DOHH2 (cell line): ENCODE results near the gene ASH1L.
A peak's percentile ranks its signal among the peaks of the same experiment; 100 is the strongest.

Experiments
- H3F3A ChIP-seq: fragments of 200-600 bp; sonication (generic), shearing (Covaris generic); 2 replicates; pipeline ENCODE4 v1.6.0; 2016; ENCODE audit warnings: antibody characterized with exemption, mild to moderate bottlenecking; ENCODE audit not compliant: control insufficient read depth, insufficient read depth
- H3K27ac ChIP-seq: fragments of 200-600 bp; sonication (generic); 2 replicates; pipeline ENCODE4 v1.5.1; 2014; ENCODE audit warnings: low read depth, mild to moderate bottlenecking, low read length, moderate library complexity
- H3K27me3 ChIP-seq: fragments of 200-600 bp; sonication (generic); 2 replicates; pipeline ENCODE4 v1.6.1; 2014; ENCODE audit warnings: mild to moderate bottlenecking, low read length, mixed read lengths; ENCODE audit not compliant: control insufficient read depth
- H3K36me3 ChIP-seq: fragments of 200-600 bp; sonication (generic); 2 replicates; pipeline ENCODE4 v1.6.1; 2014; ENCODE audit warnings: mild to moderate bottlenecking, low read length, moderate library complexity, mixed read lengths; ENCODE audit not compliant: control insufficient read depth
- H3K4me1 ChIP-seq: fragments of 200-600 bp; sonication (generic); 2 replicates; pipeline ENCODE4 v1.6.1; 2014; ENCODE audit warnings: mild to moderate bottlenecking, low read length, mixed read lengths; ENCODE audit not compliant: control insufficient read depth
- H3K4me2 ChIP-seq: fragments of 200-600 bp; sonication (generic); 2 replicates; pipeline ENCODE4 v1.6.0; 2014; ENCODE audit warnings: mild to moderate bottlenecking, low read length, moderate library complexity
- H3K4me3 ChIP-seq: fragments of 200-600 bp; sonication (generic); 2 replicates; pipeline ENCODE4 v1.5.1; 2014; ENCODE audit warnings: mild to moderate bottlenecking, low read length, mixed read lengths
- H3K79me2 ChIP-seq: fragments of 200-600 bp; sonication (generic); 2 replicates; pipeline ENCODE4 v1.6.1; 2014; ENCODE audit warnings: mild to moderate bottlenecking, low read length, mixed read lengths; ENCODE audit not compliant: control insufficient read depth
- H3K9me2 ChIP-seq: fragments of 200-600 bp; sonication (generic); replicated peaks from 2 replicates; pipeline ENCODE4 v1.6.1; 2014; ENCODE audit warnings: mild to moderate bottlenecking, low read length, mixed read lengths; ENCODE audit not compliant: control insufficient read depth
- H3K9me3 ChIP-seq: fragments of 200-600 bp; sonication (generic); 2 replicates; pipeline ENCODE4 v1.6.1; 2014; ENCODE audit warnings: antibody characterized with exemption, low read length, mixed read lengths; ENCODE audit not compliant: control insufficient read depth, insufficient read depth
- H4K20me1 ChIP-seq: fragments of 200-600 bp; sonication (generic); 2 replicates; pipeline ENCODE4 v1.6.0; 2014; ENCODE audit warnings: low read depth, mild to moderate bottlenecking, antibody characterized with exemption, low read length, moderate library complexity; ENCODE audit not compliant: control insufficient read depth, insufficient read depth
- CTCF ChIP-seq: fragments of 200-600 bp; sonication (generic); IDR thresholded peaks from one replicate; pipeline ENCODE4 v1.5.1; 2014; ENCODE audit warnings: antibody characterized with exemption, mild to moderate bottlenecking, low read depth, low read length; ENCODE audit not compliant: poor library complexity, severe bottlenecking
- EZH2phosphoT487 ChIP-seq: fragments of 200-600 bp; sonication (generic); IDR thresholded peaks from 2 replicates; pipeline ENCODE4 v1.6.1; 2017; ENCODE audit warnings: borderline replicate concordance, mild to moderate bottlenecking, antibody characterized with exemption, low read length, moderate library complexity, mixed read lengths

The ASH1L gene

GRCh38 chr1:155526356-155526755 lies 36.2 kb downstream of the ASH1L start:
- Histone ChIP-seq H3K79me2 (peaks cover 98% of the 10 kb centered on the region), H3K27ac (no peak overlapping the region), H3K4me3 (no peak overlapping the region), H3F3A (peaks cover 14% of the 10 kb centered on the region), H3K4me2 (no peak overlapping the region), H3K36me3 (peaks cover 12% of the 10 kb centered on the region), H3K27me3 (no peaks in the 10 kb centered on the region), H3K9me2 (no peaks in the 10 kb centered on the region), H4K20me1 (peaks cover 28% of the 10 kb centered on the region), H3K9me3 (no peaks in the 10 kb centered on the region), H3K4me1 (peaks cover 55% of the 10 kb centered on the region)
- TF ChIP-seq CTCF (no peak), EZH2phosphoT487 (no peak)

- Histone ChIP-seq H3K79me2 (peaks cover 94% of the 10 kb centered on the region), H3K36me3 (peaks cover 19% of the 10 kb centered on the region), H3K4me1 (peaks cover 34% of the 10 kb centered on the region), H3F3A (no peaks in the 10 kb centered on the region), H4K20me1 (peaks cover 12% of the 10 kb centered on the region; the same call in 1 of the 2 replicates), H3K4me3 (no peak overlapping the region), H3K27me3 (no peaks in the 10 kb centered on the region), H3K27ac (no peak overlapping the region), H3K9me2 (no peaks in the 10 kb centered on the region), H3K9me3 (no peaks in the 10 kb centered on the region), H3K4me2 (no peak overlapping the region)
- no peak for TF ChIP-seq EZH2phosphoT487
- no peak for TF ChIP-seq CTCF
Observed at GRCh38 chr1:155522069-155522468, 40.5 kb downstream of the ASH1L start.

GRCh38 chr1:155518484-155518883 lies 44.1 kb downstream of the ASH1L start:
- Histone ChIP-seq H3K9me2 (no peaks in the 10 kb centered on the region), H3K36me3 (peaks cover 21% of the 10 kb centered on the region), H3K27ac (peak overlapping the region; percentile 28; the same call in 1 of the 2 replicates), H4K20me1 (peaks cover 18% of the 10 kb centered on the region; the same call in 1 of the 2 replicates), H3K4me3 (peak overlapping the region; percentile 31), H3F3A (no peaks in the 10 kb centered on the region), H3K27me3 (no peaks in the 10 kb centered on the region), H3K4me2 (peak overlapping the region; percentile 58), H3K9me3 (no peaks in the 10 kb centered on the region), H3K79me2 (peaks cover 91% of the 10 kb centered on the region), H3K4me1 (peaks cover 27% of the 10 kb centered on the region)
- TF ChIP-seq CTCF, result no peak
- no peak for TF ChIP-seq EZH2phosphoT487
